GM18511 (cell line): ENCODE results near the gene KDM6A.
"Not testable (repeated sequence)": the region's sequence is repeated elsewhere in the genome, so short reads cannot be mapped to it uniquely, and the experiment has no call there.

Experiments used
- ATAC-seq: cut with Tn5 transposase; IDR thresholded peaks from one replicate; pipeline ENCODE4 v1.9.1; 2021; ENCODE audit warnings: mild to moderate bottlenecking, moderate library complexity; ENCODE audit not compliant: unreplicated experiment

Gene KDM6A

GRCh38 chrX:44954562-44954961 lies 81.6 kb downstream of the KDM6A start:
- ATAC-seq = no peak

- no peak for ATAC-seq
Measured at GRCh38 chrX:44957848-44958247, 84.9 kb downstream of the KDM6A start.

- no peak for ATAC-seq
Measured at GRCh38 chrX:44958480-44958879, 85.5 kb downstream of the KDM6A start.

GRCh38 chrX:44961817-44962607 lies 89.0 kb downstream of the KDM6A start:
- no peak for ATAC-seq

- ATAC-seq = no peak
Measured at GRCh38 chrX:44962944-44963343, 90.0 kb downstream of the KDM6A start.

GRCh38 chrX:44967221-44967620 lies 94.2 kb downstream of the KDM6A start:
- ATAC-seq = no peak

GRCh38 chrX:44970709-44971108 lies 97.7 kb downstream of the KDM6A start:
- no peak for ATAC-seq

GRCh38 chrX:44971674-44972073 lies 98.7 kb downstream of the KDM6A start:
- ATAC-seq = no peak

GRCh38 chrX:44972132-44972531 lies 99.1 kb downstream of the KDM6A start:
- ATAC-seq = no peak

- no peak for ATAC-seq
Measured at GRCh38 chrX:44973420-44973932, 100.5 kb downstream of the KDM6A start.

- no peak for ATAC-seq
Measured at GRCh38 chrX:44974451-44974850, 101.5 kb downstream of the KDM6A start.

GRCh38 chrX:44975666-44976263 lies 102.8 kb downstream of the KDM6A start:
- peak; percentile 57 for ATAC-seq

GRCh38 chrX:44978976-44979375 lies 106.0 kb downstream of the KDM6A start:
- ATAC-seq = no peak

GRCh38 chrX:44980403-44980802 lies 107.4 kb downstream of the KDM6A start:
- no peak for ATAC-seq

- ATAC-seq = no peak
Measured at GRCh38 chrX:44980883-44981282, 107.9 kb downstream of the KDM6A start.

- ATAC-seq = no peak
Measured at GRCh38 chrX:44989995-44990770, 117.2 kb downstream of the KDM6A start.

- ATAC-seq = no peak
Measured at GRCh38 chrX:44992775-44993174, 119.8 kb downstream of the KDM6A start.

- no peak for ATAC-seq
Measured at GRCh38 chrX:44996277-44996676, 123.3 kb downstream of the KDM6A start.

- peak; percentile 34 for ATAC-seq
Measured at GRCh38 chrX:44997282-44997812, 124.4 kb downstream of the KDM6A start.

- ATAC-seq = peak; percentile 80
Measured at GRCh38 chrX:44997888-44998287, 124.9 kb downstream of the KDM6A start.

GRCh38 chrX:44999237-44999636 lies 126.2 kb downstream of the KDM6A start:
- ATAC-seq = not testable (repeated sequence)
